Measurements from ENCODE around the gene PRKCH.

PRKCH gene

GRCh38 chr14:61379639-61380184, 58.3 kb downstream of the PRKCH start:
- TF ChIP-seq POU2F2 (IDR thresholded peaks at IDR 0.05; ENCODE audit: low read depth, low read length), result no peak
- TF ChIP-seq SPI1 (IDR thresholded peaks at IDR 0.05; ENCODE audit: low read depth, low read length), result peak; percentile 33; the same call in 1 of the 2 replicates
- TF ChIP-seq PAX5 (IDR thresholded peaks at IDR 0.05; ENCODE audit: insufficient read depth, low read length, severe bottlenecking), result no peak
- no peak for TF ChIP-seq POLR2AphosphoS5 (IDR thresholded peaks at IDR 0.05; ENCODE audit: low read depth, low read length)
- no peak for TF ChIP-seq POLR2A (IDR thresholded peaks at IDR 0.05; ENCODE audit: low read depth, low read length)
- TF ChIP-seq TAF1 (IDR thresholded peaks at IDR 0.05; ENCODE audit: low read depth, low read length), result no peak
- no peak for DNase-seq (ENCODE audit: insufficient read length, low spot score)
- FAIRE-seq, result peak; percentile 66

- FAIRE-seq (no peak), DNase-seq (ENCODE audit: insufficient read length, low spot score) (no peak)
- TF ChIP-seq PAX5 (IDR thresholded peaks at IDR 0.05; ENCODE audit: insufficient read depth, low read length, severe bottlenecking) (no peak), POU2F2 (IDR thresholded peaks at IDR 0.05; ENCODE audit: low read depth, low read length) (no peak), POLR2A (IDR thresholded peaks at IDR 0.05; ENCODE audit: low read depth, low read length) (no peak)
Measured at GRCh38 chr14:61380984-61381383, 59.6 kb downstream of the PRKCH start.

- no peak for TF ChIP-seq PAX5 (IDR thresholded peaks at IDR 0.05; ENCODE audit: insufficient read depth, low read length, severe bottlenecking)
- TF ChIP-seq TAF1 (IDR thresholded peaks at IDR 0.05; ENCODE audit: low read depth, low read length), result no peak
- TF ChIP-seq SPI1 (IDR thresholded peaks at IDR 0.05; ENCODE audit: low read depth, low read length), result no peak
- TF ChIP-seq POLR2A (IDR thresholded peaks at IDR 0.05; ENCODE audit: low read depth, low read length), result no peak
- TF ChIP-seq POU2F2 (IDR thresholded peaks at IDR 0.05; ENCODE audit: low read depth, low read length), result no peak
- no peak for TF ChIP-seq POLR2AphosphoS5 (IDR thresholded peaks at IDR 0.05; ENCODE audit: low read depth, low read length)
- no peak for FAIRE-seq
Measured at GRCh38 chr14:61381553-61381952, 60.2 kb downstream of the PRKCH start.

GRCh38 chr14:61382842-61383241, 61.5 kb downstream of the PRKCH start:
- no peak for TF ChIP-seq SPI1 (IDR thresholded peaks at IDR 0.05; ENCODE audit: low read depth, low read length)
- DNase-seq (ENCODE audit: insufficient read length, low spot score) (no peak), FAIRE-seq (no peak)

More at GRCh38 chr14:61381553-61381952, 60.2 kb downstream of the PRKCH start:
- DNase-seq (ENCODE audit: insufficient read length, low spot score), result no peak

GRCh38 chr14:61385002-61385685, 63.8 kb downstream of the PRKCH start:
- FAIRE-seq (peak; percentile 80), DNase-seq (ENCODE audit: insufficient read length, low spot score) (no peak)
- no peak for TF ChIP-seq PAX5 (IDR thresholded peaks at IDR 0.05; ENCODE audit: insufficient read depth, low read length, severe bottlenecking)
- no peak for TF ChIP-seq POLR2A (IDR thresholded peaks at IDR 0.05; ENCODE audit: low read depth, low read length)
- TF ChIP-seq SPI1 (IDR thresholded peaks at IDR 0.05; ENCODE audit: low read depth, low read length), result no peak
- no peak for TF ChIP-seq POLR2AphosphoS5 (IDR thresholded peaks at IDR 0.05; ENCODE audit: low read depth, low read length)

- TF ChIP-seq POU2F2 (IDR thresholded peaks at IDR 0.05; ENCODE audit: low read depth, low read length) (no peak), POLR2A (IDR thresholded peaks at IDR 0.05; ENCODE audit: low read depth, low read length) (no peak), PAX5 (IDR thresholded peaks at IDR 0.05; ENCODE audit: insufficient read depth, low read length, severe bottlenecking) (no peak), POLR2AphosphoS5 (IDR thresholded peaks at IDR 0.05; ENCODE audit: low read depth, low read length) (no peak), TAF1 (IDR thresholded peaks at IDR 0.05; ENCODE audit: low read depth, low read length) (no peak)
- FAIRE-seq (no peak), DNase-seq (ENCODE audit: insufficient read length, low spot score) (no peak)
Measured at GRCh38 chr14:61386173-61386772, 64.9 kb downstream of the PRKCH start.

- TF ChIP-seq POLR2A (IDR thresholded peaks at IDR 0.05; ENCODE audit: low read depth, low read length) (no peak), PAX5 (IDR thresholded peaks at IDR 0.05; ENCODE audit: insufficient read depth, low read length, severe bottlenecking) (no peak), SPI1 (IDR thresholded peaks at IDR 0.05; ENCODE audit: low read depth, low read length) (no peak), POLR2AphosphoS5 (IDR thresholded peaks at IDR 0.05; ENCODE audit: low read depth, low read length) (no peak), POU2F2 (IDR thresholded peaks at IDR 0.05; ENCODE audit: low read depth, low read length) (no peak), TAF1 (IDR thresholded peaks at IDR 0.05; ENCODE audit: low read depth, low read length) (no peak)
- no peak for DNase-seq (ENCODE audit: insufficient read length, low spot score)
- peak; percentile 83 for FAIRE-seq
Measured at GRCh38 chr14:61387076-61387475, 65.7 kb downstream of the PRKCH start.

- TF ChIP-seq POU2F2 (IDR thresholded peaks at IDR 0.05; ENCODE audit: low read depth, low read length) (0 out of 2 replicates have a peak, but pooled peaks have one; percentile 4), POLR2AphosphoS5 (IDR thresholded peaks at IDR 0.05; ENCODE audit: low read depth, low read length) (peak; percentile 40; the same call in 1 of the 2 replicates), SPI1 (IDR thresholded peaks at IDR 0.05; ENCODE audit: low read depth, low read length) (no peak), POLR2A (IDR thresholded peaks at IDR 0.05; ENCODE audit: low read depth, low read length) (0 out of 2 replicates have a peak, but pooled peaks have one; percentile 8)
- peak; percentile 87 for FAIRE-seq
- no peak for DNase-seq (ENCODE audit: insufficient read length, low spot score)
Measured at GRCh38 chr14:61388173-61388975, 67.0 kb downstream of the PRKCH start.

- DNase-seq (ENCODE audit: insufficient read length, low spot score) (no peak), FAIRE-seq (peak; percentile 55)
- TF ChIP-seq POU2F2 (IDR thresholded peaks at IDR 0.05; ENCODE audit: low read depth, low read length) (no peak), TAF1 (IDR thresholded peaks at IDR 0.05; ENCODE audit: low read depth, low read length) (no peak), SPI1 (IDR thresholded peaks at IDR 0.05; ENCODE audit: low read depth, low read length) (no peak), PAX5 (IDR thresholded peaks at IDR 0.05; ENCODE audit: insufficient read depth, low read length, severe bottlenecking) (no peak), POLR2A (IDR thresholded peaks at IDR 0.05; ENCODE audit: low read depth, low read length) (no peak), POLR2AphosphoS5 (IDR thresholded peaks at IDR 0.05; ENCODE audit: low read depth, low read length) (no peak)
Measured at GRCh38 chr14:61388976-61389576, 67.7 kb downstream of the PRKCH start.
